Endothelial cell of umbilical vein (primary cell): ENCODE data around the gene ELMO1. TPM values are rescaled to one million over a fixed set of nuclear protein-coding genes. Genes with fewer than 3 reads are reported as not detected.
"Not testable (repeated sequence)": the region's sequence is repeated elsewhere in the genome, so short reads cannot be mapped to it uniquely, and the experiment has no call there.

ENCODE experiments used
- BruUV-seq: library from RNA; stranded (reverse); fragments of 400-500 nt; replicated peaks from 2 replicates; lab custom pipeline; 2021; lab: Mats Ljungman, UMichigan
- CTCF ChIA-PET: fragments of 300-600, 350-600 bp; sonication (Branson Sonifier 250); formaldehyde crosslinking; loops from one replicate; lab custom pipeline; 2021; ENCODE audit warnings: antibody characterized with exemption, inconsistent platforms; lab: Charles Lee
- POLR2A ChIA-PET: fragments of 300-600, 350-600 bp; sonication (Branson Sonifier 250); formaldehyde crosslinking; loops from one replicate; lab custom pipeline; 2021; ENCODE audit warnings: antibody characterized with exemption, inconsistent platforms; lab: Charles Lee
- DNase-seq: peaks from one replicate; pipeline ENCODE4 v3.0.0-alpha.2; 2011; ENCODE audit warnings: low read depth, low spot score
- FAIRE-seq: peaks from 2 replicates; lab custom pipeline; 2011; peaks lifted over from hg19 to GRCh38; lab: Jason Lieb, UNC
- H2AFZ ChIP-seq: 2 replicates; pipeline ENCODE4 v1.6.0; 2012; ENCODE audit warnings: low read depth, low read length, control low read depth, inconsistent platforms
- H3K27ac ChIP-seq: 2 replicates; pipeline ENCODE4 v1.5.1; 2011; ENCODE audit warnings: low read depth, mild to moderate bottlenecking, control low read depth, low read length, moderate library complexity; ENCODE audit not compliant: insufficient read depth
- H3K27me3 ChIP-seq, 2 experiments: 2 replicates each; pipeline versions ENCODE4 v1.6.0 to v1.6.1; 2011; ENCODE audit warnings: low read length in 2 of 2, mixed read lengths in 1 of 2; ENCODE audit not compliant: control insufficient read depth in 2 of 2, insufficient read depth in 2 of 2
- H3K36me3 ChIP-seq, 2 experiments: 2 replicates in 1 of 2; 3 replicates in 1 of 2; pipeline ENCODE4 v1.5.1; 2011; ENCODE audit warnings: low read length in 2 of 2, mild to moderate bottlenecking in 1 of 2, moderate library complexity in 1 of 2; ENCODE audit not compliant: control insufficient read depth in 2 of 2, insufficient read depth in 2 of 2; ENCODE audit errors: extremely low read depth in 1 of 2
- H3K4me1 ChIP-seq: 3 replicates; pipeline ENCODE4 v1.5.1; 2011; ENCODE audit warnings: mild to moderate bottlenecking, low read length; ENCODE audit not compliant: control insufficient read depth, insufficient read depth; ENCODE audit errors: extremely low read depth
- H3K4me2 ChIP-seq: 2 replicates; pipeline ENCODE4 v1.6.1; 2011; ENCODE audit warnings: low read length, control low read depth, mixed read lengths; ENCODE audit not compliant: insufficient read depth
- H3K4me3 ChIP-seq, 3 experiments: fragments of 200-600 bp in 1 of 3; sonication (generic), shearing (Covaris generic) in 1 of 3; replicated peaks in 1 of 3; 2 replicates each; pipeline ENCODE4 v1.5.1; 2011 to 2016; ENCODE audit warnings: control low read depth in 3 of 3, low read length in 3 of 3, mild to moderate bottlenecking in 2 of 3, inconsistent platforms in 1 of 3, low read depth in 1 of 3, moderate library complexity in 1 of 3; ENCODE audit not compliant: insufficient read depth in 1 of 3
- H3K79me2 ChIP-seq: 2 replicates; pipeline ENCODE4 v1.6.0; 2012; ENCODE audit warnings: low read length, inconsistent platforms; ENCODE audit not compliant: control insufficient read depth, insufficient read depth
- H3K9ac ChIP-seq: replicated peaks from 2 replicates; pipeline ENCODE3; 2011; ENCODE audit warnings: low read length, control low read depth; ENCODE audit not compliant: insufficient read depth; ENCODE audit errors: extremely low read depth
- H3K9me1 ChIP-seq: replicated peaks from 3 replicates; pipeline ENCODE4 v1.6.0; 2011; ENCODE audit warnings: mild to moderate bottlenecking, low read length; ENCODE audit not compliant: control insufficient read depth, insufficient read depth; ENCODE audit errors: extremely low read depth
- H3K9me3 ChIP-seq: replicated peaks from 2 replicates; pipeline ENCODE4 v1.5.1; 2012; ENCODE audit warnings: low read length, inconsistent platforms; ENCODE audit not compliant: control insufficient read depth, insufficient read depth
- H4K20me1 ChIP-seq: replicated peaks from 2 replicates; pipeline ENCODE3; 2011; ENCODE audit warnings: mild to moderate bottlenecking, low read length; ENCODE audit not compliant: control insufficient read depth, insufficient read depth; ENCODE audit errors: extremely low read depth
- EZH2 ChIP-seq: IDR thresholded peaks from 2 replicates; pipeline ENCODE4 v1.6.1; 2012; ENCODE audit warnings: borderline replicate concordance, low read depth, mild to moderate bottlenecking, moderate library complexity, low read length, inconsistent platforms; ENCODE audit not compliant: severe bottlenecking
- FOS ChIP-seq: IDR thresholded peaks from 2 replicates; pipeline ENCODE4 v1.6.1; 2011; ENCODE audit warnings: mild to moderate bottlenecking, low read length, moderate library complexity, borderline replicate concordance; ENCODE audit not compliant: insufficient read depth
- GATA2 ChIP-seq: IDR thresholded peaks from 2 replicates; pipeline ENCODE4 v1.7.0; 2011; ENCODE audit warnings: low read depth, mild to moderate bottlenecking, moderate library complexity, mixed read lengths, low read length; ENCODE audit not compliant: insufficient read length, insufficient read depth
- JUN ChIP-seq: IDR thresholded peaks from 2 replicates; pipeline ENCODE4 v1.6.1; 2011; ENCODE audit warnings: borderline replicate concordance, low read depth; ENCODE audit not compliant: insufficient read length, insufficient read depth
- MYC ChIP-seq: IDR thresholded peaks from one replicate; pipeline ENCODE4 v1.6.1; 2011; ENCODE audit warnings: mild to moderate bottlenecking, low read depth, low read length
- POLR2A ChIP-seq: IDR thresholded peaks from 2 replicates; pipeline ENCODE4 v1.6.1; 2012; ENCODE audit warnings: low read depth, mild to moderate bottlenecking, control low read depth, low read length
- POLR2AphosphoS5 ChIP-seq: IDR thresholded peaks from 2 replicates; pipeline ENCODE4 v1.6.1; 2012; ENCODE audit warnings: low read depth, mild to moderate bottlenecking, control low read depth, low read length, moderate library complexity; ENCODE audit not compliant: insufficient read depth
- dilution Hi-C: fragments of 300-500 bp; cut with MboI; formaldehyde crosslinking; loops from one replicate; pipeline ENCODE4 v1.15.0; 2019; ENCODE audit warnings: low sequenced_read_pairs; ENCODE audit not compliant: extremely low pct_ligation_motif_present
- intact Hi-C: fragments of 100-400 bp; cut with micrococcal nuclease; formaldehyde crosslinking; loops from one replicate; pipeline ENCODE4 v1.10.0; 2022
- polyA plus RNA-seq, 4 experiments: library from polyadenylated mRNA; depleted of rRNA in 3 of 4; stranded (reverse) in 3 of 4; unstranded in 1 of 4; fragments of >200 nt; gene quantifications; 2 replicates each; pipeline versions ENCODE4 v1.2.1 to v1.2.3, GENCODE V29; 2011 to 2012; ENCODE audit warnings: missing spikeins in 1 of 4
- total RNA-seq: library from RNA; stranded (reverse); gene quantifications from 2 replicates; pipeline ENCODE4 v1.2.3, GENCODE V29; 2021
- TF ChIP-seq, protein P1 (sequence below), 2 donors: IDR thresholded peaks; 1 replicate in 1 of 2; 2 replicates in 1 of 2; pipeline ENCODE4 v1.5.1; 2011; ENCODE audit warnings: low read length in 2 of 2, mild to moderate bottlenecking in 2 of 2, moderate library complexity in 2 of 2, control low read depth in 1 of 2, inconsistent platforms in 1 of 2, low read depth in 1 of 2; ENCODE audit not compliant: insufficient read depth in 1 of 2; ENCODE audit errors: extremely low read depth in 1 of 2
- TF ChIP-seq, protein P2 (sequence below): IDR thresholded peaks from 2 replicates; pipeline ENCODE4 v1.6.1; 2011; ENCODE audit not compliant: insufficient read depth, insufficient read length

Gene ELMO1
- total and polyA plus RNA-seq, 2 donors (not counting 3 experiments of a cell fraction or from before 2014, with no cell fraction given) = 17.0 to 30.6 TPM

DNA sequence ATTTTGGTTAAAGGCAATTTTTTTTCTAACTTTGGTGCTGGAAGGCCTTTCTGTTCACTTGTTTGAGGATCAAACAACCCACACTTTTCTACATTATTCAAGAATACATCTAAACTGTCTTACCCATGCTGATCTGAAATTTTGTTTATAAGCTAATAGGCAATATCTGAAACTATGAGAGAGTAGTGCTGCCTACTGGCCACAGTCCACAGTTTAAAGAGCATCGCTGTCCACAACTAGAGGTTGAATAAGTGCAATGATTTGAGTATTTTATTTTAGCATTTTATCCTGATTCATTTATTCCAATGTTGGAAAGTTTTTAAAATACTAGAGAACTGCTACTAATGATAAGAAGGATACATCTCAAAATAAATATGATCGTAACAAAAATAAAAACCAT lies 306.9 kb downstream of the ELMO1 start:
- no peaks in the 10 kb centered on the region for H3K4me1 ChIP-seq
- no peak overlapping the region for H3K4me2 ChIP-seq
- dilution Hi-C loops (no loop called here), intact Hi-C loops (no loop called here)
- no peaks in the 10 kb centered on the region for H3K9me3 ChIP-seq
- no peaks in the 10 kb centered on the region for H3K79me2 ChIP-seq
- POLR2A ChIA-PET = no interaction called here
- no peaks in the 10 kb centered on the region for H3K27me3 ChIP-seq
- H4K20me1 ChIP-seq = no peaks in the 10 kb centered on the region
- no peak overlapping the region for H3K27ac ChIP-seq
- no peaks in the 10 kb centered on the region for H3K9me1 ChIP-seq
- DNase-seq = no peak
- CTCF ChIA-PET = interaction anchor here (1.0 to 1.6 kb wide), 4 partner anchors 59 to 174 kb away, joined by 3 to 7 read pairs (median 4); no protein-coding TSS in a partner anchor
- FAIRE-seq = no peak
- TF ChIP-seq POLR2A = no peak
- TF ChIP-seq MYC = no peak
- TF ChIP-seq EZH2 = no peak
- TF ChIP-seq, protein P1, sequence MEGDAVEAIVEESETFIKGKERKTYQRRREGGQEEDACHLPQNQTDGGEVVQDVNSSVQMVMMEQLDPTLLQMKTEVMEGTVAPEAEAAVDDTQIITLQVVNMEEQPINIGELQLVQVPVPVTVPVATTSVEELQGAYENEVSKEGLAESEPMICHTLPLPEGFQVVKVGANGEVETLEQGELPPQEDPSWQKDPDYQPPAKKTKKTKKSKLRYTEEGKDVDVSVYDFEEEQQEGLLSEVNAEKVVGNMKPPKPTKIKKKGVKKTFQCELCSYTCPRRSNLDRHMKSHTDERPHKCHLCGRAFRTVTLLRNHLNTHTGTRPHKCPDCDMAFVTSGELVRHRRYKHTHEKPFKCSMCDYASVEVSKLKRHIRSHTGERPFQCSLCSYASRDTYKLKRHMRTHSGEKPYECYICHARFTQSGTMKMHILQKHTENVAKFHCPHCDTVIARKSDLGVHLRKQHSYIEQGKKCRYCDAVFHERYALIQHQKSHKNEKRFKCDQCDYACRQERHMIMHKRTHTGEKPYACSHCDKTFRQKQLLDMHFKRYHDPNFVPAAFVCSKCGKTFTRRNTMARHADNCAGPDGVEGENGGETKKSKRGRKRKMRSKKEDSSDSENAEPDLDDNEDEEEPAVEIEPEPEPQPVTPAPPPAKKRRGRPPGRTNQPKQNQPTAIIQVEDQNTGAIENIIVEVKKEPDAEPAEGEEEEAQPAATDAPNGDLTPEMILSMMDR (IDR thresholded peaks at IDR 0.05; ENCODE audit: extremely low read depth in 1 of 2, insufficient read depth in 1 of 2, low read depth in 1 of 2, low read length in 2 of 2) = no peak
- no peak for TF ChIP-seq GATA2
- TF ChIP-seq, protein P2, sequence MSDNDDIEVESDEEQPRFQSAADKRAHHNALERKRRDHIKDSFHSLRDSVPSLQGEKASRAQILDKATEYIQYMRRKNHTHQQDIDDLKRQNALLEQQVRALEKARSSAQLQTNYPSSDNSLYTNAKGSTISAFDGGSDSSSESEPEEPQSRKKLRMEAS = no peak
- no peak for TF ChIP-seq POLR2AphosphoS5
- no peak for TF ChIP-seq JUN
- no peak for TF ChIP-seq FOS
- H3K9ac ChIP-seq = no peak overlapping the region
- H3K36me3 ChIP-seq = no peaks in the 10 kb centered on the region
- no TSS peak for BruUV-seq
- no peak overlapping the region for H2AFZ ChIP-seq
- no peak overlapping the region for H3K4me3 ChIP-seq

DNA sequence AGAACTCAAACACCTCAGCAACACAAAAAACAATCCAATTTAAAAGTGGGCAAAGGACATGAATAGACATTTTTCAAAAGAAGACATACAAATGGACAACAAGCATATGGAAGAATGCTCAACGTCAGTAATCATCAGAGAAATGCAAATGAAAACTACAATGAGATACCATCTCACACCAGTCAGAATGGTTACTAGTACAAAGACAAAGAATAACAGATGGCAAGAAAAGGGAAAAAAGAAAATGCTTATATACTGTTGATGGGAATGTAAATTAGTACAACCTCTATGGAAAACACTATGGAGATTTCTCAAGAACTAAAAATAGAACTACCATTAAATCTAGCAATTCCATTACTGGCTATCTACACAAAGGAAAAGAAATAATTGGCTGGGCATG lies 314.8 kb downstream of the ELMO1 start:
- FAIRE-seq, H3K79me2 ChIP-seq, CTCF ChIA-PET: not testable (repeated sequence)

More for the DNA sequence above, 314.8 kb downstream of the ELMO1 start:
- H3K27me3 ChIP-seq, H3K9ac ChIP-seq, H3K27ac ChIP-seq, POLR2A ChIA-PET, dilution Hi-C loops, H4K20me1 ChIP-seq, H3K4me1 ChIP-seq, H3K9me3 ChIP-seq, H3K9me1 ChIP-seq, intact Hi-C loops, DNase-seq, H2AFZ ChIP-seq, BruUV-seq, H3K36me3 ChIP-seq, H3K4me3 ChIP-seq, H3K4me2 ChIP-seq: not testable (repeated sequence)
